Liver (tissue), 3 donors: Measurements from ENCODE around the gene B4GALNT3.

ENCODE experiments used
- JUND ChIP-seq, 2 donors: IDR thresholded peaks; 2 replicates each; pipeline ENCODE4 v1.6.1; 2016; ENCODE audit warnings: antibody characterized with exemption in 2 of 2
- RAD21 ChIP-seq, 2 donors: IDR thresholded peaks; 2 replicates each; pipeline ENCODE4 v1.6.1; 2016; ENCODE audit warnings: antibody characterized with exemption in 2 of 2, mild to moderate bottlenecking in 2 of 2
- TAF1 ChIP-seq: conservative IDR thresholded peaks from 2 replicates; pipeline ENCODE4 v1.6.1; 2016; ENCODE audit warnings: antibody characterized with exemption, mild to moderate bottlenecking
- TF ChIP-seq, protein P1 (sequence below): fragments of 150-350 bp; IDR thresholded peaks from 2 replicates; pipeline ENCODE4 v1.5.1; 2017; ENCODE audit warnings: improper control_type of control experiment, low read depth, low read length; ENCODE audit not compliant: missing input control
- TF ChIP-seq, protein P2 (sequence below): IDR thresholded peaks from 2 replicates; pipeline ENCODE4 v1.6.1; 2016; ENCODE audit warnings: antibody characterized with exemption, mild to moderate bottlenecking
- TF ChIP-seq, protein P3 (sequence below): IDR thresholded peaks from 2 replicates; pipeline ENCODE4 v1.6.1; 2016; ENCODE audit warnings: antibody characterized with exemption
- TF ChIP-seq, protein P4 (sequence below): IDR thresholded peaks from 2 replicates; pipeline ENCODE4 v1.6.1; 2016; ENCODE audit warnings: antibody characterized with exemption
- TF ChIP-seq, protein P5 (sequence below): IDR thresholded peaks from 2 replicates; pipeline ENCODE4 v1.6.1; 2016; ENCODE audit warnings: antibody characterized with exemption
- donor health status: healthy.
- donor health status: healthy.

DNA sequence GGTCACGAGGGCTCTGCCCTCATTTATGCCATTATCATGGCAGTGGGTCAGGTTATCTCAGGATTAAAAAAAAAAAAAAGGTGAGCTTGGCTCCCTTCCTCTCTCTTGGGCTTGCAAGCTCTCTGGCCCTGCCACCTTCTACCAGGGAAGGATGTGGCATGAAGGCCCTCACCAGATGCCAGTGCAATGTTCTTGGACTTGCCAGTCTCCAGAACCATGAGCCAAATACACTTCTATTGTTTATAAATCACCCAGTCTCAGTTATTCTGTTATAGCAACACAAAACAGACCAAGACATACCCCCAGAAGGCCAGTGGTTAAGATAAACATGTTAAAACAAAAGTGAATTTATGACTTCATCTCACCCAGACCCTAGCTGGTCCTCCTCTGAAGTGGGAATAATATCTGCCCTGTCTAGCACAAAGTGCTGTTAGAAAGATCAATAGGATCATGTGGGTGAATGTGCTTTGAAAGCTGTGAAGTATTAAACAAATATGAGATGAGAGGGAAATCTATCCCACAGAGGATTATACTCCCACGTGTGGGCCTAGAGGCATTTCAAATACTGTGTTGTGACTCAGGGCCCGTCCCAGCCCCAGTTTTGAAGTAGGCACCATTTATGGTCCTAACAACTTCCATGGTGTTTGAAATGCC, 114.9 kb downstream of the B4GALNT3 start:
- TF ChIP-seq, protein P1, sequence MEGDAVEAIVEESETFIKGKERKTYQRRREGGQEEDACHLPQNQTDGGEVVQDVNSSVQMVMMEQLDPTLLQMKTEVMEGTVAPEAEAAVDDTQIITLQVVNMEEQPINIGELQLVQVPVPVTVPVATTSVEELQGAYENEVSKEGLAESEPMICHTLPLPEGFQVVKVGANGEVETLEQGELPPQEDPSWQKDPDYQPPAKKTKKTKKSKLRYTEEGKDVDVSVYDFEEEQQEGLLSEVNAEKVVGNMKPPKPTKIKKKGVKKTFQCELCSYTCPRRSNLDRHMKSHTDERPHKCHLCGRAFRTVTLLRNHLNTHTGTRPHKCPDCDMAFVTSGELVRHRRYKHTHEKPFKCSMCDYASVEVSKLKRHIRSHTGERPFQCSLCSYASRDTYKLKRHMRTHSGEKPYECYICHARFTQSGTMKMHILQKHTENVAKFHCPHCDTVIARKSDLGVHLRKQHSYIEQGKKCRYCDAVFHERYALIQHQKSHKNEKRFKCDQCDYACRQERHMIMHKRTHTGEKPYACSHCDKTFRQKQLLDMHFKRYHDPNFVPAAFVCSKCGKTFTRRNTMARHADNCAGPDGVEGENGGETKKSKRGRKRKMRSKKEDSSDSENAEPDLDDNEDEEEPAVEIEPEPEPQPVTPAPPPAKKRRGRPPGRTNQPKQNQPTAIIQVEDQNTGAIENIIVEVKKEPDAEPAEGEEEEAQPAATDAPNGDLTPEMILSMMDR, result no peak
- TF ChIP-seq, protein P2, sequence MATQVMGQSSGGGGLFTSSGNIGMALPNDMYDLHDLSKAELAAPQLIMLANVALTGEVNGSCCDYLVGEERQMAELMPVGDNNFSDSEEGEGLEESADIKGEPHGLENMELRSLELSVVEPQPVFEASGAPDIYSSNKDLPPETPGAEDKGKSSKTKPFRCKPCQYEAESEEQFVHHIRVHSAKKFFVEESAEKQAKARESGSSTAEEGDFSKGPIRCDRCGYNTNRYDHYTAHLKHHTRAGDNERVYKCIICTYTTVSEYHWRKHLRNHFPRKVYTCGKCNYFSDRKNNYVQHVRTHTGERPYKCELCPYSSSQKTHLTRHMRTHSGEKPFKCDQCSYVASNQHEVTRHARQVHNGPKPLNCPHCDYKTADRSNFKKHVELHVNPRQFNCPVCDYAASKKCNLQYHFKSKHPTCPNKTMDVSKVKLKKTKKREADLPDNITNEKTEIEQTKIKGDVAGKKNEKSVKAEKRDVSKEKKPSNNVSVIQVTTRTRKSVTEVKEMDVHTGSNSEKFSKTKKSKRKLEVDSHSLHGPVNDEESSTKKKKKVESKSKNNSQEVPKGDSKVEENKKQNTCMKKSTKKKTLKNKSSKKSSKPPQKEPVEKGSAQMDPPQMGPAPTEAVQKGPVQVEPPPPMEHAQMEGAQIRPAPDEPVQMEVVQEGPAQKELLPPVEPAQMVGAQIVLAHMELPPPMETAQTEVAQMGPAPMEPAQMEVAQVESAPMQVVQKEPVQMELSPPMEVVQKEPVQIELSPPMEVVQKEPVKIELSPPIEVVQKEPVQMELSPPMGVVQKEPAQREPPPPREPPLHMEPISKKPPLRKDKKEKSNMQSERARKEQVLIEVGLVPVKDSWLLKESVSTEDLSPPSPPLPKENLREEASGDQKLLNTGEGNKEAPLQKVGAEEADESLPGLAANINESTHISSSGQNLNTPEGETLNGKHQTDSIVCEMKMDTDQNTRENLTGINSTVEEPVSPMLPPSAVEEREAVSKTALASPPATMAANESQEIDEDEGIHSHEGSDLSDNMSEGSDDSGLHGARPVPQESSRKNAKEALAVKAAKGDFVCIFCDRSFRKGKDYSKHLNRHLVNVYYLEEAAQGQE, result no peak
- TF ChIP-seq, protein P3, sequence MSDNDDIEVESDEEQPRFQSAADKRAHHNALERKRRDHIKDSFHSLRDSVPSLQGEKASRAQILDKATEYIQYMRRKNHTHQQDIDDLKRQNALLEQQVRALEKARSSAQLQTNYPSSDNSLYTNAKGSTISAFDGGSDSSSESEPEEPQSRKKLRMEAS, result no peak
- TF ChIP-seq, protein P4, sequence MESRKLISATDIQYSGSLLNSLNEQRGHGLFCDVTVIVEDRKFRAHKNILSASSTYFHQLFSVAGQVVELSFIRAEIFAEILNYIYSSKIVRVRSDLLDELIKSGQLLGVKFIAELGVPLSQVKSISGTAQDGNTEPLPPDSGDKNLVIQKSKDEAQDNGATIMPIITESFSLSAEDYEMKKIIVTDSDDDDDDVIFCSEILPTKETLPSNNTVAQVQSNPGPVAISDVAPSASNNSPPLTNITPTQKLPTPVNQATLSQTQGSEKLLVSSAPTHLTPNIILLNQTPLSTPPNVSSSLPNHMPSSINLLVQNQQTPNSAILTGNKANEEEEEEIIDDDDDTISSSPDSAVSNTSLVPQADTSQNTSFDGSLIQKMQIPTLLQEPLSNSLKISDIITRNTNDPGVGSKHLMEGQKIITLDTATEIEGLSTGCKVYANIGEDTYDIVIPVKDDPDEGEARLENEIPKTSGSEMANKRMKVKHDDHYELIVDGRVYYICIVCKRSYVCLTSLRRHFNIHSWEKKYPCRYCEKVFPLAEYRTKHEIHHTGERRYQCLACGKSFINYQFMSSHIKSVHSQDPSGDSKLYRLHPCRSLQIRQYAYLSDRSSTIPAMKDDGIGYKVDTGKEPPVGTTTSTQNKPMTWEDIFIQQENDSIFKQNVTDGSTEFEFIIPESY, result no peak
- TF ChIP-seq RAD21 (IDR thresholded peaks at IDR 0.05) (no peak), JUND (IDR thresholded peaks at IDR 0.05) (no peak), TAF1 (no peak)
- TF ChIP-seq, protein P5, sequence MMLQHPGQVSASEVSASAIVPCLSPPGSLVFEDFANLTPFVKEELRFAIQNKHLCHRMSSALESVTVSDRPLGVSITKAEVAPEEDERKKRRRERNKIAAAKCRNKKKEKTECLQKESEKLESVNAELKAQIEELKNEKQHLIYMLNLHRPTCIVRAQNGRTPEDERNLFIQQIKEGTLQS, result no peak
